ENCODE results near the gene CEP120.

The CEP120 gene

GRCh38 chr5:123299136-123299535 is 124.1 kb downstream of the CEP120 start:
- no peak for DNase-seq (ENCODE audit: low read depth in 2 of 2)

GRCh38 chr5:123298335-123299030 is 124.7 kb downstream of the CEP120 start:
- no peak for DNase-seq (ENCODE audit: low read depth in 2 of 2)

DNA sequence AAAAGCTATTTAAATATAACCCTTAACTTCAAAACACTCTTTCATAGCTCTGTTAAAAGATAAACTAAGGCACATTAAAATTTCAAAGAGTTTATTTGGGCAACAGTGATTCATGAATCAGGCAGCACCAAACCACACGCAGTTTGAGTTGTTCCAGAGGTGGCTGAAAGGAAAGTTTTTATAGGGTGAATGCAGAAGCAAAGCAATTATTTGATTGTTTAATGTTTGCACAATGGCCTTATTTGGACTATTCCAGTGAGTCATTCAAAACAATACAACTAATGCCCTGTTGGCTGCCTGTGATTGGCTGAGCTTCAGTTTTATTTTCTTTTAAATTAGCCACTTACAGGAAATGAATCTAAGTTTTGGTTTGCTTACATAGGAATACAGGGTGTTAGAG is 125.3 kb downstream of the CEP120 start:
- no peak for DNase-seq (ENCODE audit: low read depth in 2 of 2)

DNA sequence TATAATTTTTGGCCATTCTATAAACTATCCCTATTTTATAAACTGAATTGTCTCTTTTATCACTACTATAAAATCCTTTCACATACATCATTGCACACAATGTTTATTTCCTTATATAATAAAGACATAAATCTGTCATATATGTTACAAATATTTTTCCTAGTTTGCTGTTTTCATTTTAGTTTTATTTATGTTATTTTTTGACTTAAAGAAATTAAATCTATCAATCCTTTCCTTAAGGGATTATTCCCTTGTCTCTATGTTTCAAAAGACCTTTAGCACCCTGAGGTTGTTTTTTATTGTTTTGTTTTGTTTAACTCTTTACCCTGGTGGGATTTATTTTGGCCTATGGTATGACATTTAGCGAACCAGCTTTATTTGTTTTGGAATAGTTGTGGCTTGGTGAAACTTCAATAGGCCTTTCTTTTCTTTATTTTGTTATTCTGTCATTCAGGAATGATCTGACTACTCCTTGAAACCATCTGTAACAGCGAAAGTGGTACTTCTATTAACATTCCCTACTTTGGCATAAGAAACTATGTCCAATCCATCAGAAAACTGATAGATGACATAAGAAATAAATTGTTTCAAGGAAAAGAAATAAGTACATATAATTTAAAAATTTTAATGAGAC is 125.9 kb downstream of the CEP120 start:
- DNase-seq (ENCODE audit: low read depth in 2 of 2), result no peak

All from stimulated activated CD4-positive, alpha-beta T cell treated with anti-CD3 and anti-CD28 coated beads, Interleukin-12 subunit alpha, Interleukin-12 subunit beta, amount 100 ng/mL, for 24 hours (primary cell).